Esophagus squamous epithelium (tissue), 5 donors: ENCODE measurements around the gene KHDRBS1. TPM values are rescaled to one million over a fixed set of nuclear protein-coding genes. Genes with fewer than 3 reads are reported as not detected.

Source experiments
- DNase-seq: peaks from one replicate; lab custom pipeline; 2025; lab: John Stamatoyannopoulos, UW
- H3K27ac ChIP-seq, 4 donors: fragments of 200-600 bp; sonication (generic); one replicate each; pipeline ENCODE4 v1.5.1; 2016 to 2019; ENCODE audit warnings: mild to moderate bottlenecking in 1 of 4
- H3K27me3 ChIP-seq, 4 donors: fragments of 200-600 bp; sonication (generic); 1 replicate in 3 of 4; 2 replicates in 1 of 4; pipeline versions ENCODE4 v1.5.1 to v1.6.0; 2017 to 2021; ENCODE audit warnings: antibody characterized with exemption in 1 of 4
- H3K36me3 ChIP-seq, 3 donors: fragments of 200-600 bp; sonication (generic); one replicate each; pipeline ENCODE4 v1.5.1; 2016 to 2019
- H3K4me1 ChIP-seq, 3 donors: fragments of 200-600 bp; sonication (generic); one replicate each; pipeline ENCODE4 v1.5.1; 2017 to 2019
- H3K4me3 ChIP-seq, 4 donors: fragments of 200-600 bp; sonication (generic); 1 replicate in 3 of 4; 2 replicates in 1 of 4; pipeline ENCODE4 v1.5.1; 2016 to 2019; ENCODE audit warnings: mild to moderate bottlenecking in 2 of 4, moderate library complexity in 1 of 4
- H3K9me3 ChIP-seq, 3 donors: fragments of 200-600 bp; sonication (generic); one replicate each; pipeline ENCODE4 v1.5.1; 2016 to 2019
- POLR2A ChIP-seq, 4 donors: fragments of 450-650 bp; IDR thresholded peaks; one replicate each; pipeline ENCODE4 v1.6.1; 2017; ENCODE audit warnings: antibody characterized with exemption in 4 of 4, mild to moderate bottlenecking in 4 of 4, moderate library complexity in 3 of 4
- WGBS, 2 donors: methylation state at CpG; one replicate each; pipeline ENCODE4 v1.1.5; 2018; 5-methylcytosine and 5-hydroxymethylcytosine counted together
- intact Hi-C: fragments of 100-400 bp; cut with DNase I; formaldehyde crosslinking; loops from one replicate; pipeline ENCODE4 v1.15.0; 2022
- total RNA-seq, 4 donors: library from RNA; depleted of rRNA; stranded (reverse); fragments of >200 nt; gene quantifications; one replicate each; pipeline ENCODE4 v1.1.0, GENCODE V29; 2016
- TF ChIP-seq, protein P1 (sequence below), 6 experiments: fragments of 450-650 bp in 4 of 6; fragments of 200-600 bp in 2 of 6; sonication (generic) in 2 of 6; IDR thresholded peaks; one replicate each; pipeline ENCODE4 v1.5.1; 2016 to 2019; ENCODE audit warnings: antibody characterized with exemption in 6 of 6, mild to moderate bottlenecking in 4 of 6, moderate library complexity in 4 of 6
- donor health status: DM: yes; HTN: yes; CAD: no.

Gene KHDRBS1
- total RNA-seq, 4 donors from 2014 or later, result 56.5 to 72.4 (median 70.8) TPM

DNA sequence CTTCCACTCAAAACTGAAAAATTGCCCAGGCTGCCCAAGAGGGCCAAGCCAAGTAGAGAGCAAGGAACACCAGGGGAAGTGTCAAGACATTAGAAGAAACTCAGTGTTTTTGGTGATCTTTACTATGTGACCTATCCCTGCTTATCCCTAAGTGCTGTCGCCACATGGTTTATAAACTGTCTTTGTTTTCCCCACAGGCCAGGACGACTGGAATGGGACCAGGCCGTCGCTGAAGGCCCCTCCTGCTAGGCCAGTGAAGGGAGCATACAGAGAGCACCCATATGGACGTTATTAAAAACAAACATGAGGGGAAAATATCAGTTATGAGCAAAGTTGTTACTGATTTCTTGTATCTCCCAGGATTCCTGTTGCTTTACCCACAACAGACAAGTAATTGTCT is 28.7 kb downstream of the KHDRBS1 start:
- TF ChIP-seq, protein P1, sequence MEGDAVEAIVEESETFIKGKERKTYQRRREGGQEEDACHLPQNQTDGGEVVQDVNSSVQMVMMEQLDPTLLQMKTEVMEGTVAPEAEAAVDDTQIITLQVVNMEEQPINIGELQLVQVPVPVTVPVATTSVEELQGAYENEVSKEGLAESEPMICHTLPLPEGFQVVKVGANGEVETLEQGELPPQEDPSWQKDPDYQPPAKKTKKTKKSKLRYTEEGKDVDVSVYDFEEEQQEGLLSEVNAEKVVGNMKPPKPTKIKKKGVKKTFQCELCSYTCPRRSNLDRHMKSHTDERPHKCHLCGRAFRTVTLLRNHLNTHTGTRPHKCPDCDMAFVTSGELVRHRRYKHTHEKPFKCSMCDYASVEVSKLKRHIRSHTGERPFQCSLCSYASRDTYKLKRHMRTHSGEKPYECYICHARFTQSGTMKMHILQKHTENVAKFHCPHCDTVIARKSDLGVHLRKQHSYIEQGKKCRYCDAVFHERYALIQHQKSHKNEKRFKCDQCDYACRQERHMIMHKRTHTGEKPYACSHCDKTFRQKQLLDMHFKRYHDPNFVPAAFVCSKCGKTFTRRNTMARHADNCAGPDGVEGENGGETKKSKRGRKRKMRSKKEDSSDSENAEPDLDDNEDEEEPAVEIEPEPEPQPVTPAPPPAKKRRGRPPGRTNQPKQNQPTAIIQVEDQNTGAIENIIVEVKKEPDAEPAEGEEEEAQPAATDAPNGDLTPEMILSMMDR (IDR thresholded peaks at IDR 0.05), result no peak
- TF ChIP-seq POLR2A (IDR thresholded peaks at IDR 0.05), result no peak
- Histone ChIP-seq H3K9me3 (no peaks in the 10 kb centered on the region), H3K4me3 (no peak overlapping the region), H3K27ac (no peak overlapping the region), H3K4me1 (no peaks in the 10 kb centered on the region), H3K27me3 (no peaks in the 10 kb centered on the region), H3K36me3 (peaks cover 0 to 44% (median 4%) of the 10 kb centered on the region in 3 donors)
- DNase-seq, result no peak
- 69 to 80% methylated on average over 5 of the region's 5 CpGs for WGBS, 2 donors
- intact Hi-C loops, result no loop called here

DNA sequence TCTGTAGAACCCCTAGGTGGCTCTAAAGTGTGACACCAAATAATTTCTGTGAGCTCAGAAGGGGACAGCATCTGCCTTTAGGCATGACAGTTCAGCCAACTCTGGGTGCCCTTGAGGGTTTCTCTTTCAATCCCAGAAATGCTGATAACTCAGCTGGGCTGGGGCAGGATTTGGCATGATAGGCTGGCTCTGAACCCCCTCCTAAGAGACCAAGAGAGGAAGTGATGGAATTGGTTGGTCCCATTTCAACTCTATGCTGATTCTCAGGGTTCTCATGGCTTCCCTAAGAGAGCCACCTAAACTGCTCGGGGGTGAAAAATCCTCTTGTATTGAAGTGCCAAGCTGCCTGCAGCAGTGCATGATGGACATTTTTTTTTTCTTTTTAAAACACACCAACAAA is 30.6 kb downstream of the KHDRBS1 start:
- TF ChIP-seq POLR2A (IDR thresholded peaks at IDR 0.05), result no peak
- TF ChIP-seq, protein P1 (IDR thresholded peaks at IDR 0.05), result no peak
- Histone ChIP-seq H3K4me1 (no peaks in the 10 kb centered on the region), H3K36me3 (peaks cover 0 to 42% (median 0%) of the 10 kb centered on the region in 3 donors), H3K9me3 (no peaks in the 10 kb centered on the region), H3K27ac (no peak overlapping the region), H3K27me3 (no peaks in the 10 kb centered on the region), H3K4me3 (no peak overlapping the region)
- DNase-seq, result no peak
- 69 to 86% methylated on average over 1 of the region's 1 CpG for WGBS, 2 donors
- intact Hi-C loops, result no loop called here

DNA sequence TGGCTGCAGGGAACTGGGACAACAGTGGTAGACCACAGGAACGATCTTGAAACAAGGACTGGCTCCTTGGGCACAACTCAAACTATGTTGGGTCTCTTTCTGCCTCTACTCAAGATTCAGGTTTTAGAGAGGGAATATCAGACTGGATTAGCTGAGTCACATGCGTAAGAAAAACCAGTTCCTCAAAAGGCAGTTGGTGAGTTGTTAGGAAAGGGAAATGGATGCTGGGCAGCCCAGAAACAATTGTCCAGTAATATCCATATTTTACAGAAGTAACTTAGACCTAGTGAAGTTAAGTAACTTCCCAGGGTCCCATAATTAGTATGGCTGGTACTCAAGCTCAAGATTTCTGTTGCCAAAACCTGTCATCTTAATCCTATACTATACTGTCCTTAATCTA is 32.1 kb downstream of the KHDRBS1 start:
- H3K4me3 ChIP-seq, result no peak overlapping the region
- peaks cover 0 to 37% (median 0%) of the 10 kb centered on the region in 3 donors for H3K36me3 ChIP-seq
- H3K4me1 ChIP-seq, result no peaks in the 10 kb centered on the region
- WGBS, 2 donors, result 82 to 89% methylated on average over 2 of the region's 2 CpGs
- no peaks in the 10 kb centered on the region for H3K27me3 ChIP-seq
- no peaks in the 10 kb centered on the region for H3K9me3 ChIP-seq
- no peak for DNase-seq
- TF ChIP-seq, protein P1 (IDR thresholded peaks at IDR 0.05), result no peak
- no peak for TF ChIP-seq POLR2A (IDR thresholded peaks at IDR 0.05)
- intact Hi-C loops, result no loop called here
- H3K27ac ChIP-seq, result peak overlapping the region in 1 of 4 donors; percentile 22

DNA sequence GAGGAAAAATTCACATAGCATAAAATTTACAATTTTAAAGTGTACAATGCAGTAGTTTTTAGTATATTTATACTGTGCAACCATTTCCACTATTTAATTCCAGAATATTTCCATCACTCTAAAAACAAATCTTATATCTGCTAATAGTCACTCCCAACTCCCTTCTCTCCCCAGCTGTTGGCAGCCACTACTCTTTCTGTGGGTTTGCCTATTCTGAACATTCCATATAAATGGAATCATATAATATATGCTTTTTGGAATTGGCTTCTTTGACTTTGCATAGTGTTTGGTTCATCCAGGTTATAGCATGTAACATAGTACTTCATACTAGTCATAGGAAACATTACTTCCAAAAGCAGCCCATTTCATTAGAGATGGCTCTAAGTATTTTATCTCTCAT is 34.0 kb downstream of the KHDRBS1 start:
- no peaks in the 10 kb centered on the region for H3K4me1 ChIP-seq
- H3K27ac ChIP-seq, result no peak overlapping the region
- DNase-seq, result no peak
- no peak overlapping the region for H3K4me3 ChIP-seq
- H3K36me3 ChIP-seq, result peaks cover 0 to 24% (median 9%) of the 10 kb centered on the region in 3 donors
- TF ChIP-seq, protein P1 (IDR thresholded peaks at IDR 0.05), result no peak
- no peak for TF ChIP-seq POLR2A (IDR thresholded peaks at IDR 0.05)
- H3K27me3 ChIP-seq, result no peaks in the 10 kb centered on the region
- intact Hi-C loops, result no loop called here
- no peaks in the 10 kb centered on the region for H3K9me3 ChIP-seq

DNA sequence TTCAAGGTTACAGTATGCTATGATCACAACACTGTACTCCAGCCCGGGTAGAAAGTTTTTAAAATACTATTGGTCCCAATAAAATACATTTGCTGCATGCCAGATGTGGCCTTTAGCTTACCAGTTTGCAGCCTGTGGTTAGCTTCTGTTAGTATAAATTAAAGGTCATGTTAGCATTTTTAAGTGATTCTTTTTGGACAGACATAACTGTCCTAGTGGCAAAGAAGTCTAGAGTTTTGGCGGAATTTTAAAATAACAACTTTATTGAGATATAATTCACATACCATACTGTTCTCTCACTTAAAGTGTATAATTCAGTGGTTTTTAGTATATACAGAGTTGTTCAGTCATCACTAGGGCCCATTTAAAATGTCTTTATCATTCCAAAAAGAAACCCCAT is 34.8 kb downstream of the KHDRBS1 start:
- no peak for DNase-seq
- Histone ChIP-seq H3K4me1 (no peaks in the 10 kb centered on the region), H3K9me3 (no peaks in the 10 kb centered on the region), H3K4me3 (no peak overlapping the region), H3K27ac (no peak overlapping the region), H3K36me3 (peaks cover 0 to 26% (median 14%) of the 10 kb centered on the region in 3 donors), H3K27me3 (no peaks in the 10 kb centered on the region)
- WGBS, 2 donors, result 75 to 80% methylated on average over 2 of the region's 2 CpGs
- TF ChIP-seq POLR2A (IDR thresholded peaks at IDR 0.05), result no peak
- TF ChIP-seq, protein P1 (IDR thresholded peaks at IDR 0.05), result no peak
- intact Hi-C loops, result no loop called here
